NCI-H2171 (cell line): ENCODE results near the gene RNF2.
"Not testable (repeated sequence)": the region's sequence is repeated elsewhere in the genome, so short reads cannot be mapped to it uniquely, and the experiment has no call there.

Experiments
- DNase-seq: peaks from one replicate; lab custom pipeline; 2025; lab: John Stamatoyannopoulos, UW

The RNF2 gene

DNA sequence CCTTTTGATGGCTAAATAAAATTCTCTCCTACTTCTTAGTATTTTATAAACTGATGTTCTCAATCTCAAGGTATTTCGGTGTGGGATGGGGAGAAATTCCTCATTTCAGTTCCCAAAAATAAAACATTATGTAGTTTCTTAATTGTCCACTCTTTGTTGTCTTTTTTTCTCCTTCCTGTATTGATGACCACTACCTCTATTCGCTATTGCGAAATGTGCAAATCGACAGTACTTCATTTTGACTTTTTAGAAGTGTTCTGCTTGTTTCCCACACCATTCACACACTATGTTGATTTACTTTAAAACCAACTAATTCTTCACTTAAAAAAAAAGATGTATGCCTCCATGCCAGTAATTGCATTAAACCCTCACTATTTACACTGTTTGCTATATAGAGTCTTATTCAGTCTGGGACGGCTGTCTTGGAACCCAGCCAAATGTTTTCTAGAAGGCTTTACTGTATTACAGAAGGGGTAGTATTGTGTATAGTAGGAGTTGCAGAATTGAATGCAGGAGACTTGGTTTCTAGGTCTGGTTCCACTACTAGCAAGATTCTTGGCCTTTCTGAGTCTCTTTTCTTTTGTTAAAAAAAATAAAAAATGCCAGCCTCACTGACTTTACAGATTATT, 5.6 kb downstream of the RNF2 start:
- DNase-seq = no peak

DNA sequence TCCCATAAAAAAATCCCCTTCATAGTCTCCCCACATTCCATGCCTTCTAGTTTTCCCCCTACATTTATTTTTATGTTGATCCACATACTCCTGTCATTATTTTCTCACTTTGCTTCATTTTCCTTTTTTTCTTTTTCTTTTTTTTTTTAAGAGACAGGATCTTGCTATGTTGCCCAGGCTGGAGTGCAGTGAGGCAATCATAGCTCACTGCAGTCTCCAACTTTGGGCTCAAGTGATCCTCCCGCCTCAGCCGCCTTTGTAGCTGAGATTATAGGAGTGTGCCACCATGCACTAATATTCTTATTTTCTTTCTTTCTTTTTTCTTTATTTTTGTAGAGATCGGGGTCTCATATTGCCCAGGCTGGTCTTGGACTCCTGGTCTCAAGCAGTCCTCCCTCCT, 7.8 kb downstream of the RNF2 start:
- DNase-seq = no peak

DNA sequence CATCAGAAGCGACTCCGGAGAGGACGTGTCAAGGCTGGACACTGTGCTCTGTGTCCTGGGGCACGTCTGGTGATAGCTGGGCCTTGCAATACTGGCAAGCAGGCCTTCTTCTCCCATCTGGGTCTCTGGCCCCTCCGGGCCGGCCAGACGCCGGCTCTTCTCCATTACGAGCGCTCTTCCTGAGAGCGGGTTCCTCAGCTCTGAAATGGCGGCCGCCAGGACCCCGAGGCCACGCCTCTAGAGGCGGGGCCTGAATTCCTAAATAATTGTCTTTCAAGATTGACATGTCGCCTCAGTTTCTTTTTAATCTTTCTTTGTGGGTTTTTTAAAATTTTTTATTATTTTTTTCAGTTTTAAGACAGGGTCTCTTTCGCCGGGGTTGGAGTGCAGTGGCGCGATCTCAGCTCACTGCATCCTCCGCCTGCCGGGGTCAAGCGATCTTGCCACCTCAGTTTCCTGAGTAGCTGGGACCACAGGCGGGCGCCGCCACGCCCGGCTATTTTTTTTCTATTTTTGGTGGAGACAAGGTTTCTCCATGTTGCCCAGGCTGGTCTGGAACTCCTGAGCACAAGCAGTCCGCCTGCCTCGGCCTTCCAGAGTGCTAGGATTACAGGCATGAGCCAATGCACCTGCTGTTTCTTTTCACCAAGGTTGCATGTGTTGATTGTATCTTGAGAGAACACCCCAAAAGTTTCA, 9.2 kb downstream of the RNF2 start:
- no peak for DNase-seq

DNA sequence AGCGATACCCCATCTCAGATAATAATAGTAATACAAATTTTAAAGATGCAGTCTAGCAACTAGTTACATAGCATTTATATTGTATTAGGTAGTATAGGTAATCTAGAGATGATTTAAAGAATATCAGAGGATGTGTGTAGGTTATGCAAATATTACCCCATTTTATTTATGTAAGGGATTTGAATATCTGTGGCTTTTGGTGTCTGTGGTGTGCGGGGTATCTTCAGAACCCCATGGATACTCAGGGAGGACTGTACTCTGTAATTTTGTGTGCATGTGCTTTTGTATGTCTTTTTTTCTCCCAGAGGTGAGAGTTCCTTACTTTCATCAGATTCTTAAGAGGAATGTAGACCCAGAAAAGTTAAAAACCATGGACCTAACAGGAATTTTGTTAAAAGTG, 12.8 kb downstream of the RNF2 start:
- DNase-seq = no peak

DNA sequence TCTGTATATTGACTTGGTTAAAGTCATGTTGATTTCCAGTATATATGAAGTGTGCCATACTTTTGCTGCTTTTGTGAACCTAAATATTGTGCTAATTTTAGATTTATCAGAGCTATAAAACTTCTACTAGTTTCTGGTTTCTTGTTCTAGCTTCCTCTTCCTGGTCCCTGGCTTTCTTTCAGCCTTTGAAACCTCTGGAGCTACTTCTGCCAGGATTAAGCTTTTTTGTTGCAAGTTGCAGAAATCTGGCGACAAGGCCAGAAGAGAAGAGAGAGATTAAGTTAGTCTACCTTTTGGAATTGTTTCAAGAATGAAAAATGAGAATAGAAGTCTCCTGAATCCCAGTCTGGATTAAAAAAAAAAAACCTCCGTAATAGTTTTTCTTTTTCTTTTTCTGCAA, 13.5 kb downstream of the RNF2 start:
- no peak for DNase-seq

DNA sequence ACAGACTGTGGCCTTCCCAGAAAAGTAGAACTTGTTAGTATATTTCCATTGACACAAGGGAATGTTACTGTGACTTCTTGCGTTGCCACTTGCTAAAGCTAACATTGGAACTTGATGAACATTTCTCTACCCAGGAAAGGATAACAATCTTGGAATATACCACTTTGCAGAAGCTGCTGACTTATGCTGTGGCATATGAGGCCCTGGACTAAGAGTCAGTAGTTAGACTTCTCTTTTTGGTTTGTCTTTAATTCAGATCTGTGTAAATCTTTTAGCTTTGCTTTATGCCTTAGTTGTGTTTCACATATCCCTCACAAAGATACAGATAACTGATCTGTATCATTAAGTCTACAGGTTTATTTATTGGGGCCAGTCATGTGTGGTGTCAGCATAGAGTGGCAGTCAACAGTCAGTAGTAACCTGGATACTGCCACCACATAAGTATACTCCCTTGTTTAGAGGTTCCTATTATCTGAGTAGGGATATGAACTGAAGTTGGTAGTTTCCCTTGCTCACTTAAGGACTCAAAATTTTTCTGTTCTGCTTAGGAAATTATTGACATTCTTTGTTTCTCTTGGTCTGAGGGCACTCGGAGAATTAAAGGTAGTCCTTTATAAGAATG, 14.7 kb downstream of the RNF2 start:
- no peak for DNase-seq

DNA sequence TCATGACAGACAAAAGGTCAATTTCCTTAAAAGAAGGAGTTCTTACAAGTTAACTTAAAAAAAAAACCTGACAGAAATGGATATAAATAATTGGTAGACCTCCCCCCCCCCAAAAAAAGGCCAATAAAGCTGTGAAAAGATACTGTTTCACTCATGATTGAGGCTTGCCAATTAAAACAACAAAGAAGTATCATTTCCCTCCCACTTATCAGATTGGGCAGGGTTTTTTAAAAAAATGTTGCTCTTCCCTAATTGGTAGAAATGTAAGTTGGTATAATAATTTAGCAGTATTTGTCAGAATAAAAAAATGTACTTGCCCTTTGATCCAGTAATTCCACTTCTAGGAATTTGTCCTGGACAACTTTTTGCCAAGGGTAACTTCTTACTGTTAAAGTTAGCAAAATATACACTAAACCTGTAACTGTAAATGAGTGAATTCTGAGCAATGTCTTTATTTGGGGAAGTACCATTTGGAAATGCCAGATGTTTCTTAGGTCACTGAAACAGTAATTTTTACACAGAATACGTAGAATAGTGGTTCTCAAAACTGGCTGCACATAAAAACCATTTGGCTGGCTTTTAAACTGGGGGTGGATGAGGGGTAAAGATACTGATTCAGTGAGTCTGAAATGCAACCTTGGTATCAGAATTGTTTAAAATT, 17.5 kb downstream of the RNF2 start:
- DNase-seq = no peak

DNA sequence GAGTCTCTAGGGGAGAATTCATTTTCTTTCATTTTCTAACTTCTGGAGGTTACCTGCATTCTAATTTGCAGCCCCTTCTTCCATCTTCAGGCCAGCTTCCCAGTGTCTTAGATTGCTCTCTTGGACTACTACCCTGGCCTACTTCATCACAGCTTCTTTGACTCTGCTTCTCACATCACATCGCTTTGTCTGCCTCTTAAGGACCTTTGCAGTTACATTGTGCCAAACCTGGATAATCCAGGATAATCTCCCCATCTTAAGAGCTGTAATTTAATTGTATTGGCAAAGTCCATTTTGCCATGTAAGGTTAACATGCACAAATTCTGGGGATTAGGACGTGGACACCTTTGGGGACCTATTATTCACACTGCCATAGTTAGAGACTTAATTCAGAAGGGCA, 18.4 kb downstream of the RNF2 start:
- no peak for DNase-seq

DNA sequence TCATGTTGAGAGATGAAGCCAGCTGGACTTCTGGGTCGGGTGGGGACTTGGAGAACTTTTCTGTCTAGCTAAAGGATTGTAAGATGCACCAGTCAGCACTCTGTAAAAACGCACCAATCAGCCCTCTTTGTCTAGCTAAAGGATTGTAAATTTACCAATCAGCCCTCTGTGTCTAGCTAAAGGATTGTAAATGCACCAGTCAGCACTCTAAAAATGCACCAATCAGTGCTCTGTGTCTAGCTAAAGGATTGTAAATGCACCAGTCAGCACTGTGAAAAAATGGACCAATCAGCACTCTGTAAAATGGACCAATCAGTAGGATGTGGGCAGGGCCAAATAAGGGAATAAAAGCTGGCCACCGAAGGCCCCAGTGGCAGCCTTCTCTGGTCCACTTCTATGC, 19.6 kb downstream of the RNF2 start:
- DNase-seq = not testable (repeated sequence)

DNA sequence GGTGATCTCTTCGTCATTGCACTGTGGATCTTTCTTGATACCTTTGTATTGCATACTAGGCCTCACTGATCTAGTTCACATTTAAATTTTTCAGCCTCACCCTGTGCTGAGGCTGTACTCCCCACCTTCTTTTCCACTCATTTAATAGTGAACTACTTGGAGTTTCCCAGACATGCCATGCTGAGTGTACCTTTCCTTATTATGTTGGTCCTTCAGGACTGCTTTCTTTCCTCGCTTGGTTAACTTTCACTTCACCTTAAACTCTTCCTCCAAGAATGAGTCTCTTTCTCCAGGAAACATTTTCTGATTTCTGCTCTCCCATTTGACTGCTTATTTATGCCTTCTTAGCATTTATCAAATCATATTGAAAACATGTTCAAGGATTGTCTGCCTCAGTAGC, 20.8 kb downstream of the RNF2 start:
- no peak for DNase-seq

DNA sequence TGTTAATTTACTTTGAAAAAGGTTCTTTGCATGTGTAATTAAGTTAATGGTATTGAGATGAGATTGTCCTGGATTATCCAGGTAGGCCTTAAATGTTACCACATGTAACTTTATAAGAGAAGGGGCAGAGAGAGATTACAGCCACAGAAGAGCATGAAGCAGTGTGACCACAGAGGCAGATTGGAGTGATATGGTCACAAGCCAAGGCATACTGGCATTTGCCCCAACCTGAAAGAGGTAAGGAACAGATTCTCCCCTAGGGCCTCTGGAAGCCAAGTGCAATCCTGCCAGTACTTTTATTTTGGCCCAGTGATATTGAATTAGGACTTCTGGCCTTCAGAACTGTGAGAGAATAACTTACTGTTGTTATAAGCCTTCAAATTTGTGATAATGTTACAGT, 23.0 kb downstream of the RNF2 start:
- DNase-seq = no peak

DNA sequence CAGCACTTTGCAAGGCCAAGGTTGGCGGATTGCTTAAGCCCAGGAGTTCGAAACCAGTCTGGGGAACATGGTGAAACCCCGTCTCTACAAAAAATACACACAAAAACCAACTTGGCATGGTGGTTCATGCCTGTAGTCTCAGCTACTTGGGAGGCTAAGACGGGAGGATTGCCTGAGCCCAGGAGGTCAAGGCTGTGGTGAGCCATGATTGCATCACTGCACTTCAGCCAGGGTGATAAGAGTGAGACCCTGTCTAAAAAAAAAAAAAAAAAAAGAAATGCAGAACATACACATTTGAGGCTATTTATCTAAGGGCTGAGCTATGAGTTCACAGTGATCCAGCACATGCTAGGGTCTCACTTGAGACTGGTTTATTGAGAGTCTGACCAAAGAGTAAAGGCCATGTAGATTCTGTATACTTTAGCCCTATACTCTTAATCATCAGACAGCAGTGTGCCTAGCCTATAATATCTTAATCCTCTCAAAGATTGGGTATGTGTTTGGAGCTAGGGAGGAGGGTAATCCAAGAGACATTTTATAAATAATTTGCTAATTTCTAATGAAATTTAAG, 23.9 kb downstream of the RNF2 start:
- DNase-seq = no peak

DNA sequence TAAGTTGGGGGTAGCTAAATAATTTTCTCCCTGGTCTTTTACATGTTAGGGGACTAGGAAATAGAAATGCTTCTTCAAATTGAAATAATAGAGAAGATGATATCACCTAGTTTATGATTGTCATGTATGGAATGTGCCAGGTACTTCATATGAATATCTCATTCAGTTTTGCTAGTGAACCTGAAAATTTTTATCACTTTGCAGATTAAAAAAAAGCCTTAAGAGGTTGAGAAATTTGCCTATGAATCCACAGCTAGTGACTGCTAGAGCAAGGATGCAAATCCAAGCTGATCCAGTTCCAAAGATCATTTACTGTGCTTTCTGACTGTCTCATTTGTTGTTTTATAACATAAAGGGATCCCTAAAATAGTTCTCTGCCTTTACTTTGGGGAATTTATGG, 24.7 kb downstream of the RNF2 start:
- no peak for DNase-seq

DNA sequence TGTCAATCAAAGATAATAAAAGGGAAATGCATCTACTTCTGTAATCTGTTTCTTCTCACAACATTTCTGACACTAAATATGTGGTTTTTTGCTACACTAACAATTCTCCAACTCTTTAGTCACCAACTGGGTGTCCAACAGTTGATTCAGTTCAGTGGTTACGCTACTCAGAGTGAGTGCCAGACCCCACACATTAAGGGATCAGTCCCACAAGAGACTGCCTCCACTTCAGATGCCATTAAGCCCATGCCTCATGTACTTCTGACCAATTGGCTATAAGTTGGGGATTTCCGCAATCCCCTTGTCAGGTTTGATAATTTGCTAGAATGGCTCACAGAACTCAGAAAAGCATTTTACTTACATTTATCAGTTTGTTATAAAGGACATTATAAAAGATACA, 28.4 kb downstream of the RNF2 start:
- DNase-seq = no peak

DNA sequence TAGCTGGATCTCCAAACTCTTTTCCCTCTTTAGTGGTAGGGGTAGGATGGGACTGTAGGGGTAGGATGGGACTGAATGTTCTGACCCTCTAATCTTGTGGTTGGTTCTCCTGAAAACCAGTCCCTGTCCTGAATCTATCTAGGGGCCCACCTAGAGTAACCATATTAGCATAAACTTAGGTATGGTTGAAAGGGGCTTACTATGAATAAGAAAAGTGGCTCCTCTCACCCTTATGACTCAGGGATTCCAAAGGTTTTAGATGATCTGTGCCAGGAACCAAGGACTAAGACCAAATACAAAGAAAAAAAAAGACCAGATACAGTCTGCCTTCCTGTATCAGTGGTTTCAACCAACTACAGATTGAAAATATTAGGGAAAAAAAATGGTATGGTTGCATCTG, 28.9 kb downstream of the RNF2 start:
- no peak for DNase-seq

DNA sequence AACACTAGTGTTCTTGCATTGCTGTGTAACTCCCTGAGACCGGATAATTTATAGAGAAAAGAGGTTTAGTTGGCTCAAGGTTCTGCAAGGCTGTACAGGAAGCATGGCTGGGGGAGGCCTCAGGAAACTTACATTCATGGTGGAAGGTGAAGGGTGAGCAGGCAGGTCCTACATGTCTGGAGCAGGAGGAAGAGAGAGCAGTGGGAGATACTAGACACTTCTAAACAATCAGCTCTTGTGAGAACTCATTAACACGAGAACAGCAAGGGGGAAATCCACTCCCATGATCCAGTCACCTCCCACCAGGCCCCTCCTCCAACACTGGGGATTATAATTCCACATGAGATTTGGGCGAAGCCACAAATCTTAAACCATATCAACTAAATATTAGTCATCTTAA, 30.1 kb downstream of the RNF2 start:
- DNase-seq = no peak

DNA sequence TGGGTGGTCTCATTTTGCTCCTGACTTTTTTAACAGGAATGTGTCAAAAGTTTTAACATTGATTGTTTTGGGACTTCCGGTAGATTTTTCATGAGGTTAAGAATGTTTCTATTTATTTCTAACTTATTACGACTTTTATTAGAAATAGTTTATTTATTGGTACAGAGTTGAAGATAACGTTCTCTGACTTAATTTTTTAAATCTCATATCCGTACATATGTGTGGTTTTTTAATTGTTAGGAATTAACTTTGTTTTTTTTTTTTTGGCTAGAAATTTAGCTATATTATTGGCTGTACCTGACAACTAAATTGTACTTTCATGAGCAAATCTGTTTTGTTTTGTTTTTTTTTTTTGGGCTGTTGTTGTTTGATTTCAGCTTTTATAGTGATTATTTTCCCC, 32.0 kb downstream of the RNF2 start:
- DNase-seq = no peak

DNA sequence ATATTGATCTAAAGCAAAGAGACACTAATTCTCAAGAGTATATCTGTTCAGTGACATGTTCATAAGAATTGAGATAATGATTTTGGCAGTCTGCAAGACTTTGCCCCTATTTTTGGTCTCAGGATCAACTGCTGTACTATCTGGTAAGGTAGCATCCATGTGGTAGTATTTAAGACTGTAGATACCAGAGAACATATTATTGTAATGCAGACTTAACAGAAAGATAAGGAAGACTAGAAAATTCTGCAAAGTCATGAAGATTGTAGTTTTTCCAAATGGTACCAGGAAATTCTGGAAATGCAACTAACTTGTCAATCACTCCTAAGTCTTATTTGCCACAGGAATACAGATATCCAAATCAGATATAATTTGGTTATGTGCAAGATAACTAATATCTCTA, 35.1 kb downstream of the RNF2 start:
- no peak for DNase-seq

DNA sequence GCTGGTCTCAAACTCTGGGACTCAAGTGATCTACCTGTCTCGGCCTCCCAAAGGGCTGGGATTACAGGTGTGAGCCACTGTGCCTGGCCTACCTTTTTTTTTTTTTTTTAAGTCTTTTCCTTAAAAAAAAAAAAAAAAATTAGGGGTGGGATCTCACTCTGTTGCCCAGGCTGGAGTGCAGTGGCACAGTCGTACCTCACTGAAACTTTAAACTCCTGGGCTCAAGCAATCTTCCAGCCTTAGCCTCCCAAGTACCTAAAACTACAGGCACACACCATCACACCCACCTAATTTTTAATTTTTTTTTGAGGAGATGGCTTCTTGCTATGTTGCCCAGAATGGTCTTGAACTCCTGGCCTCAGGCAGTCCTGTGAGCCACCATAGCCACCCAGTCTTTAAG, 38.5 kb downstream of the RNF2 start:
- DNase-seq = no peak

DNA sequence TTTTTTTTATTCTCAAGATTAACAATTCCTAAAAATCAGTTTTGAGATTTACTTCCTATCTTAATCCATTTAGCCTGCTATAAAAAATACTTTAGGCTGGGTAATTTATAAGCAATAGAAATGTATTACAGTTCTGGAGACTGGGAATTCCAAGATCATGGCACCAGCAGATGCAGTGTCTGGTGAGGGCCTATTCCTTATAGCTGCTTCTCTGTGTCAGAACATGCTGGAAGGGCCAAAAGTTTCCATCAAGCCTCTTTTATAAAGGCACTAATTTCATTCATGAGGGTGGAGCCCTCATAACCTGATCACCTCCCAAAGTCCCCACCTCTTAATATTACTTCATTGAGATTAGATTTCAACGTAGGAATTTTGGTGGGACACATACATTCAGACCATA, 41.7 kb downstream of the RNF2 start:
- DNase-seq = no peak

DNA sequence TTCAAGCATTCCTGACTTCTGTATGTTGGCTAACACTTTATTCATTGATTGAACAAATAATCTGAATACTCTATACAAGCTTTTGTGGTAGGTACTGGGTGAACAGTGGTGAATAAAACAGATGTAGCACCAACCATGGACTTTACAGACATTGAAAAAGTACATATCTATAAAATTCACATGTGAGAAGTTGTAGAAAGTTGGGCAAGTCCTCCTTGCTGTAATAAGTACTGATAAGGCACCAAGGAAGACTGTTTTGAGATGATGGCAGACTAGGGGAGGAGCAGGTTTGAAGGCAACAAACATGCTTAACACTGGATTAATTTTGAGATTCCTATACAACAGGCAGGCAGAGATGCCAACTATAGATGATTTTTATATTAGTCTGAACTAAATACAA, 42.4 kb downstream of the RNF2 start:
- no peak for DNase-seq

DNA sequence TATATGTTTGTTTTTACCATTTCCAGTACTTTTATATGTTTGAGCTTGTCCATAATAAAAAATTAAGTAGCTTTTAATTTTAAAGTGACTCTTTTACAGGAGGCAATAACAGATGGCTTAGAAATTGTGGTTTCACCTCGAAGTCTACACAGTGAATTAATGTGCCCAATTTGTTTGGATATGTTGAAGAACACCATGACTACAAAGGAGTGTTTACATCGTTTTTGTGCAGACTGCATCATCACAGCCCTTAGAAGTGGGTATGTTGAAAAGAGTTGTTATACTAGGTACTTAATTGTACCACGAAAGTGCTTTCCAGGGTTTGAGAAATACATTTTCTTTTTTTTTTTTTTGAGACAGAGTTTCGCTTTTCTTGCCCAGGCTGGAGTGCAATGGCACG, 46.1 kb downstream of the RNF2 start:
- no peak for DNase-seq

DNA sequence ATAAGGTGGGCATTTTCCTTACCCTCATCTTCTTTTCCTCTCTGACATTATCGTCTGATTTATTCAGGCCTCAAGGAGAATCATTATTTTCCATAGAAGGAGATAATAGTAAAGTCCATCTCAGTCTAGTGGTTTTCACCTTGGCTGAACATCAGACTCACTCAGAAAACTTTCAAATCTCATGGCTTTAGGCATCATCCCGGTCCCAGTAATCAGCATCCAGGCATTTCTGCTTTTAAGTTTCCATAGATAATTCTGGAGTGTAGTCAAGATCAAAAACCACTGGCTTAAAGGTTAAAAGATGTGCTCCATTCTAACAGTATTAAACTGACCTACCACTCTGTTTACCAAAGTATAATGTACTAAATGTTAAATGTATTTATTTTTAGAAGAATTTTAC, 49.4 kb downstream of the RNF2 start:
- no peak for DNase-seq
